H1 (cell line): Measurements from ENCODE around the gene MED13. TPM values are rescaled to one million over a fixed set of nuclear protein-coding genes. Genes with fewer than 3 reads are reported as not detected.

ENCODE experiments used
- CTCF ChIA-PET: fragments of 300-600 bp; sonication (Branson Sonifier 250); formaldehyde crosslinking; loops from one replicate; lab custom pipeline; 2021; ENCODE audit not compliant: partially characterized antibody; lab: Charles Lee
- POLR2A ChIA-PET: fragments of 300-600 bp; sonication (Branson Sonifier 250); formaldehyde crosslinking; loops from one replicate; lab custom pipeline; 2021; ENCODE audit warnings: inconsistent platforms; ENCODE audit not compliant: partially characterized antibody; lab: Charles Lee
- DNase-seq, 2 experiments: peaks; one replicate each; pipeline versions ENCODE4 v3.0.0 to v3.0.0-alpha.2; 2010 to 2022; ENCODE audit warnings: low spot score in 2 of 2, low read depth in 1 of 2, mixed read lengths in 1 of 2
- FAIRE-seq: peaks from 2 replicates; lab custom pipeline; 2011; peaks lifted over from hg19 to GRCh38; lab: Jason Lieb, UNC
- H2AFZ ChIP-seq: 2 replicates; pipeline ENCODE4 v1.8.1; 2012; ENCODE audit warnings: low read length, inconsistent platforms
- H2AK5ac ChIP-seq: 2 replicates; pipeline ENCODE4 v1.6.1; 2013; ENCODE audit warnings: low read depth, low read length
- H2BK120ac ChIP-seq: replicated peaks from 2 replicates; pipeline ENCODE3; 2013; ENCODE audit warnings: low read depth, low read length, inconsistent platforms
- H2BK12ac ChIP-seq: 2 replicates; pipeline ENCODE4 v1.6.1; 2013; ENCODE audit warnings: low read depth, low read length
- H2BK15ac ChIP-seq: 2 replicates; pipeline ENCODE4 v1.6.1; 2013; ENCODE audit warnings: low read length
- H2BK20ac ChIP-seq: 2 replicates; pipeline ENCODE4 v1.6.1; 2013; ENCODE audit warnings: low read length
- H2BK5ac ChIP-seq: 2 replicates; pipeline ENCODE4 v1.6.1; 2013; ENCODE audit warnings: low read depth, low read length
- H3K14ac ChIP-seq: 2 replicates; pipeline ENCODE4 v1.6.1; 2013; ENCODE audit warnings: inconsistent platforms; ENCODE audit not compliant: insufficient read length
- H3K18ac ChIP-seq: 2 replicates; pipeline ENCODE4 v1.6.1; 2013; ENCODE audit warnings: low read length; ENCODE audit errors: extremely low read depth
- H3K23ac ChIP-seq: 2 replicates; pipeline ENCODE4 v1.6.1; 2013; ENCODE audit warnings: inconsistent platforms; ENCODE audit not compliant: insufficient read length
- H3K23me2 ChIP-seq: 2 replicates; pipeline ENCODE4 v1.6.1; 2013; ENCODE audit warnings: low read depth, low read length
- H3K27ac ChIP-seq: 2 replicates; pipeline ENCODE4 v1.6.1; 2011; ENCODE audit warnings: low read depth, low read length, inconsistent platforms
- H3K27me3 ChIP-seq, 4 experiments: replicated peaks in 1 of 4; 1 replicate in 1 of 4; 2 replicates in 3 of 4; pipeline versions ENCODE4 v1.6.1 to v1.8.1; 2011 to 2013; ENCODE audit warnings: low read length in 3 of 4, mild to moderate bottlenecking in 3 of 4, inconsistent platforms in 2 of 4, mixed read lengths in 2 of 4, moderate library complexity in 1 of 4; ENCODE audit not compliant: control insufficient read depth in 3 of 4, insufficient read depth in 3 of 4; ENCODE audit errors: extremely low read depth in 1 of 4
- H3K36me3 ChIP-seq, 4 experiments: 2 replicates each; pipeline versions ENCODE4 v1.6.1 to v1.8.1; 2011 to 2013; ENCODE audit warnings: mild to moderate bottlenecking in 4 of 4, low read length in 3 of 4, moderate library complexity in 2 of 4, control low read depth in 1 of 4, inconsistent platforms in 1 of 4; ENCODE audit not compliant: insufficient read depth in 4 of 4, control insufficient read depth in 2 of 4
- H3K4ac ChIP-seq: replicated peaks from 2 replicates; pipeline ENCODE3; 2013; ENCODE audit warnings: low read length, low read depth, mixed read lengths, inconsistent platforms; ENCODE audit not compliant: insufficient read length
- H3K4me1 ChIP-seq, 4 experiments: replicated peaks in 1 of 4; 1 replicate in 1 of 4; 2 replicates in 3 of 4; pipeline versions ENCODE4 v1.6.1 to v1.8.1; 2011 to 2013; ENCODE audit warnings: low read length in 3 of 4, inconsistent platforms in 2 of 4, mixed read lengths in 1 of 4; ENCODE audit not compliant: insufficient read depth in 4 of 4, control insufficient read depth in 3 of 4
- H3K4me2 ChIP-seq, 2 experiments: 2 replicates each; pipeline versions ENCODE4 v1.6.1 to v1.8.1; 2011 to 2013; ENCODE audit warnings: low read depth in 2 of 2, low read length in 2 of 2, control low read depth in 1 of 2, inconsistent platforms in 1 of 2, mild to moderate bottlenecking in 1 of 2; ENCODE audit not compliant: insufficient read depth in 1 of 2
- H3K4me3 ChIP-seq, 4 experiments: fragments of 200-600, 300-600 bp in 1 of 4; sonication (generic), shearing (Covaris generic), sonication (Bioruptor Twin) in 1 of 4; 2 replicates each; pipeline versions ENCODE4 v1.5.1 to v1.8.1; 2011 to 2016; ENCODE audit warnings: low read length in 4 of 4, low read depth in 3 of 4, control low read depth in 2 of 4, inconsistent platforms in 2 of 4, mild to moderate bottlenecking in 2 of 4, mixed read lengths in 1 of 4, moderate library complexity in 1 of 4; ENCODE audit not compliant: insufficient read depth in 2 of 4; ENCODE audit errors: extremely low read depth in 1 of 4
- H3K56ac ChIP-seq: replicated peaks from 2 replicates; pipeline ENCODE3; 2013; ENCODE audit warnings: low read depth, mild to moderate bottlenecking, mixed read lengths, low read length, inconsistent platforms; ENCODE audit not compliant: insufficient read length
- H3K79me1 ChIP-seq: 2 replicates; pipeline ENCODE4 v1.6.1; 2013; ENCODE audit warnings: low read depth, low read length, control low read depth
- H3K79me2 ChIP-seq, 2 experiments: 2 replicates each; pipeline versions ENCODE4 v1.6.1 to v1.8.1; 2012 to 2013; ENCODE audit warnings: low read length in 2 of 2, mild to moderate bottlenecking in 2 of 2, inconsistent platforms in 1 of 2; ENCODE audit not compliant: insufficient read depth in 2 of 2, control insufficient read depth in 1 of 2
- H3K9ac ChIP-seq, 4 experiments: replicated peaks in 1 of 4; 1 replicate in 1 of 4; 2 replicates in 3 of 4; pipeline versions ENCODE4 v1.6.1 to v1.8.1; 2011 to 2013; ENCODE audit warnings: low read depth in 3 of 4, low read length in 3 of 4, control low read depth in 2 of 4, mild to moderate bottlenecking in 2 of 4, moderate library complexity in 2 of 4, inconsistent platforms in 1 of 4; ENCODE audit errors: extremely low read depth in 1 of 4
- H3K9me3 ChIP-seq, 2 experiments: 2 replicates each; pipeline versions ENCODE4 v1.6.1 to v1.8.1; 2012 to 2013; ENCODE audit warnings: mild to moderate bottlenecking in 2 of 2, moderate library complexity in 2 of 2, control low read depth in 1 of 2, inconsistent platforms in 1 of 2, low read depth in 1 of 2, low read length in 1 of 2, mixed read lengths in 1 of 2; ENCODE audit not compliant: insufficient read depth in 2 of 2
- H4K20me1 ChIP-seq, 2 experiments: replicated peaks in 1 of 2; 2 replicates each; pipeline versions ENCODE3 to v1.8.1; 2011 to 2013; ENCODE audit warnings: inconsistent platforms in 2 of 2, low read length in 2 of 2, mild to moderate bottlenecking in 1 of 2; ENCODE audit not compliant: insufficient read depth in 2 of 2, control insufficient read depth in 1 of 2
- H4K5ac ChIP-seq: 2 replicates; pipeline ENCODE4 v1.6.1; 2013; ENCODE audit warnings: low read length, low read depth, mixed read lengths, inconsistent platforms; ENCODE audit not compliant: insufficient read length
- H4K8ac ChIP-seq: 2 replicates; pipeline ENCODE4 v1.8.0; 2013; ENCODE audit warnings: mild to moderate bottlenecking, moderate library complexity, low read length, inconsistent platforms; ENCODE audit not compliant: insufficient read depth; ENCODE audit errors: extremely low read depth
- H4K91ac ChIP-seq: replicated peaks from 2 replicates; pipeline ENCODE3; 2013; ENCODE audit warnings: low read length, mixed read lengths, inconsistent platforms; ENCODE audit not compliant: insufficient read length
- MAFK ChIP-seq: IDR thresholded peaks from 2 replicates; pipeline ENCODE4 v1.6.1; 2012; ENCODE audit warnings: low read depth, mild to moderate bottlenecking, improper control_type of control experiment, low read length
- SIN3A ChIP-seq, 2 experiments: IDR thresholded peaks in 1 of 2; conservative IDR thresholded peaks in 1 of 2; 2 replicates each; pipeline ENCODE4 v1.6.1; 2011 to 2012; ENCODE audit warnings: low read length in 2 of 2, improper control_type of control experiment in 1 of 2, low read depth in 1 of 2, mild to moderate bottlenecking in 1 of 2
- SIRT6 ChIP-seq: IDR thresholded peaks from one replicate; pipeline ENCODE4 v1.7.1; 2012; ENCODE audit warnings: low read length, inconsistent platforms
- SP1 ChIP-seq: IDR thresholded peaks from 2 replicates; pipeline ENCODE4 v1.6.1; 2011; ENCODE audit warnings: low read depth, low read length
- YY1 ChIP-seq: IDR thresholded peaks from 2 replicates; pipeline ENCODE4 v1.6.1; 2011; ENCODE audit warnings: low read depth, mild to moderate bottlenecking, low read length
- WGBS, 2 experiments: shearing (Covaris generic) in 1 of 2; methylation state at CpG; one replicate each; pipeline versions ENCODE4 v1.1.6 to v1.1.7; 2013 to 2015; ENCODE audit warnings: low lambda C conversion rate in 2 of 2, mixed read lengths in 2 of 2, inconsistent platforms in 1 of 2, low coverage in 1 of 2, missing lambda C conversion rate in 1 of 2; ENCODE audit not compliant: insufficient replicate concordance in 2 of 2, insufficient coverage in 1 of 2, insufficient read length in 1 of 2; ENCODE audit errors: extremely low coverage in 1 of 2, missing lambda C conversion rate in 1 of 2; 5-methylcytosine and 5-hydroxymethylcytosine counted together
- polyA plus RNA-seq, 7 experiments: library from polyadenylated mRNA; depleted of rRNA in 3 of 7; stranded (reverse) in 5 of 7; unstranded in 2 of 7; fragments of >200 nt in 5 of 7; fragments of 200-250 nt in 2 of 7; gene quantifications; 1 replicate in 5 of 7; 2 replicates in 1 of 7; 4 replicates in 1 of 7; pipeline versions ENCODE4 v1.2.1 to v1.2.3, GENCODE V29; 2011 to 2013; ENCODE audit warnings: missing spikeins in 2 of 7, mixed read lengths in 2 of 7
- total RNA-seq: library from RNA; stranded (reverse); fragmentation: NEBNext Ultra II Directional; extraction: Animal tissue kit (Norgen Biotek cat#: 25700); gene quantifications from 2 replicates; pipeline ENCODE4 v1.2.1, GENCODE V29; 2021

MED13 gene
- total and polyA plus RNA-seq, 2 of the 8 experiments (the other 6 are each of a cell fraction or from before 2014, with no cell fraction given), result 11.3 to 44.8 TPM

- peaks cover 5 to 9% of the 10 kb centered on the region in 2 experiments for H4K20me1 ChIP-seq
- ChIA-PET POLR2A (interaction anchor here (0.7 to 1.7 kb wide), 5 partner anchors 11 to 190 kb away, joined by 3 to 7 read pairs (median 4); partner anchors contain the start of genes BRIP1 and MED13), CTCF (interaction anchor here (1.2 to 2.5 kb wide), 2 partner anchors 13 to 57 kb away, joined by 4 to 9 read pairs; no protein-coding TSS in a partner anchor)
- no peak overlapping the region for H3K4me2 ChIP-seq
- H3K9me3 ChIP-seq, result no peaks in the 10 kb centered on the region
- no peaks in the 10 kb centered on the region for H3K4me1 ChIP-seq
- no peak overlapping the region for H3K9ac ChIP-seq
- no peak overlapping the region for H4K8ac ChIP-seq
- peaks cover 0 to 47% (median 16%) of the 10 kb centered on the region in 4 experiments; a peak in 5 of 8 replicates for H3K36me3 ChIP-seq
- H3K23ac ChIP-seq, result no peak overlapping the region
- no peak overlapping the region for H3K27ac ChIP-seq
- H4K5ac ChIP-seq, result no peak overlapping the region
- no peak overlapping the region for H4K91ac ChIP-seq
- no peak overlapping the region for H3K56ac ChIP-seq
- peaks cover 5 to 78% of the 10 kb centered on the region in 2 experiments; a peak in 3 of 4 replicates for H3K79me2 ChIP-seq
- H3K4me3 ChIP-seq, result no peak overlapping the region
- FAIRE-seq, result no peak
- no peak overlapping the region for H3K18ac ChIP-seq
- H3K14ac ChIP-seq, result no peak overlapping the region
- H3K4ac ChIP-seq, result no peak overlapping the region
- H2BK12ac ChIP-seq, result no peak overlapping the region
- H3K23me2 ChIP-seq, result no peaks in the 10 kb centered on the region
- no peak overlapping the region for H2BK20ac ChIP-seq
- H2BK15ac ChIP-seq, result no peak overlapping the region
- WGBS, 2 experiments, result 93% methylated on average over 2 of the region's 2 CpGs; no CpG with 5 or more reads in 1 of the 2 experiments
- H3K27me3 ChIP-seq, result no peaks in the 10 kb centered on the region
- H2BK5ac ChIP-seq, result no peak overlapping the region
- H2AFZ ChIP-seq, result no peak overlapping the region
- H3K79me1 ChIP-seq, result no peaks in the 10 kb centered on the region
- no peak overlapping the region for H2BK120ac ChIP-seq
- TF ChIP-seq SP1 (no peak), MAFK (no peak), SIRT6 (no peak), SIN3A (conservative IDR thresholded peaks at IDR 0.05 in 1 of 2, IDR thresholded peaks at IDR 0.05 in 1 of 2; ENCODE audit: low read depth in 1 of 2, low read length in 2 of 2) (no peak), YY1 (no peak)
- no peak overlapping the region for H2AK5ac ChIP-seq
- DNase-seq, result no peak
Observed at GRCh38 chr17:62052765-62053338, 12.2 kb downstream of the MED13 start.
